HFF-Myc (cell line): Measurements from ENCODE around the gene NUP50.

ENCODE experiments used
- DNase-seq: peaks from one replicate; pipeline ENCODE4 v3.0.0-alpha.2; 2011; ENCODE audit warnings: low read depth; ENCODE audit errors: extremely low read depth
- H3K4me3 ChIP-seq: replicated peaks from 2 replicates; pipeline ENCODE4 v1.5.1; 2011; ENCODE audit warnings: low read depth, mild to moderate bottlenecking, control low read depth, low read length
- TF ChIP-seq, protein P1 (sequence below): IDR thresholded peaks from 2 replicates; pipeline ENCODE4 v1.5.1; 2012; ENCODE audit warnings: mild to moderate bottlenecking, low read depth, low read length, control low read depth; ENCODE audit errors: missing control alignments

Gene NUP50

GRCh38 chr22:45211435-45211834, 47.7 kb downstream of the NUP50 start:
- DNase-seq: no peak
- TF ChIP-seq, protein P1, sequence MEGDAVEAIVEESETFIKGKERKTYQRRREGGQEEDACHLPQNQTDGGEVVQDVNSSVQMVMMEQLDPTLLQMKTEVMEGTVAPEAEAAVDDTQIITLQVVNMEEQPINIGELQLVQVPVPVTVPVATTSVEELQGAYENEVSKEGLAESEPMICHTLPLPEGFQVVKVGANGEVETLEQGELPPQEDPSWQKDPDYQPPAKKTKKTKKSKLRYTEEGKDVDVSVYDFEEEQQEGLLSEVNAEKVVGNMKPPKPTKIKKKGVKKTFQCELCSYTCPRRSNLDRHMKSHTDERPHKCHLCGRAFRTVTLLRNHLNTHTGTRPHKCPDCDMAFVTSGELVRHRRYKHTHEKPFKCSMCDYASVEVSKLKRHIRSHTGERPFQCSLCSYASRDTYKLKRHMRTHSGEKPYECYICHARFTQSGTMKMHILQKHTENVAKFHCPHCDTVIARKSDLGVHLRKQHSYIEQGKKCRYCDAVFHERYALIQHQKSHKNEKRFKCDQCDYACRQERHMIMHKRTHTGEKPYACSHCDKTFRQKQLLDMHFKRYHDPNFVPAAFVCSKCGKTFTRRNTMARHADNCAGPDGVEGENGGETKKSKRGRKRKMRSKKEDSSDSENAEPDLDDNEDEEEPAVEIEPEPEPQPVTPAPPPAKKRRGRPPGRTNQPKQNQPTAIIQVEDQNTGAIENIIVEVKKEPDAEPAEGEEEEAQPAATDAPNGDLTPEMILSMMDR: no peak
- peak overlapping the region; percentile 49 for H3K4me3 ChIP-seq

- TF ChIP-seq, protein P1: no peak
- DNase-seq: no peak
Measured at GRCh38 chr22:45211848-45212247, 48.1 kb downstream of the NUP50 start.

DNA sequence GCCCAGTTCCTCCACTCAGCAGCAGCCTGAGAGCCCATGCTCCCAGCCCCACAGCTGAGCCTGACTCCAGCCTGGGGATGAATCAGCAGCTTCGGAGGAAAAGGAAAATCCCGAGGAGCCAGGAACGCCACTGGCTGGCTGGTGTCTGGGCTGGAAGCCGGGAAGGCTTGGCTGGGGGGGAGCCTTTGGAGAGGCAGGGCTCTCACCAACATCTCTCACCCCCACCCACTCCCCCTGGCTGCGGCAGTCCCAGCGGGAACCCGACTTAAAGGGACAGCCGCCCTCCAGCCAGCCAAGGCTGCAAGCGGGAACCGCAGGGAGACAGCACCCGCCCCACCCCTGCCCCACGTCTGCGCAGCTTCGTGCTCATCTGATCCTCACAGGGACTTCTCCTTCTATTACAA, 48.6 kb downstream of the NUP50 start:
- TF ChIP-seq, protein P1: peak; percentile 5
- peak overlapping the region; percentile 49 for H3K4me3 ChIP-seq
- DNase-seq: peak; percentile 88

More at GRCh38 chr22:45211848-45212247, 48.1 kb downstream of the NUP50 start:
- peak overlapping the region; percentile 49 for H3K4me3 ChIP-seq

- peak overlapping the region; percentile 49 for H3K4me3 ChIP-seq
- DNase-seq: no peak
- TF ChIP-seq, protein P1: no peak
Measured at GRCh38 chr22:45212992-45213751, 49.4 kb downstream of the NUP50 start.

GRCh38 chr22:45216133-45217003, 52.6 kb downstream of the NUP50 start:
- no peak for DNase-seq
- no peak overlapping the region for H3K4me3 ChIP-seq
- TF ChIP-seq, protein P1: no peak

DNA sequence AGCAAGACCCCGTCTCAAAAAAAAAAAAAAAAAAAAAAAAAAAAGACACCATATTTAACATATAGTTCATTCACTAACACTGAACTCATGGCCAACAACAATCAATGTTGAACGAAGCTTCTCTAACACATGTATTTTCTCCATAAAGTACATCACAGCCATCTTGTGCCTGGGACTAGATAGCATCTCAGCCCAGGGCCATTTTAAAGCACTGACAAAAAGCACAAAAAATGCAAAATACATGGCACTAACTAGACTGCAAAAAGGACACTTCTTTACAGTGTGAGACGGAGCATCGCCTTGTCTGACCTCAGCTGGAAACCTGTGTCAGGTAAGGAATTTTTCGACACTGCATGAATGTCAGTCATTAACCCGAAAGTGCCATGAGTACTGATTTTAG, 53.6 kb downstream of the NUP50 start:
- TF ChIP-seq, protein P1: no peak
- H3K4me3 ChIP-seq: no peak overlapping the region
- no peak for DNase-seq
